Choroid plexus epithelial cell (primary cell): ENCODE data around the gene SLC23A2.

Experiments used
- DNase-seq: peaks from one replicate; pipeline ENCODE4 v3.0.0-alpha.2; 2010; ENCODE audit warnings: low read depth
- H3K4me3 ChIP-seq: 2 replicates; pipeline ENCODE4 v1.5.1; 2011; ENCODE audit warnings: low read depth, mild to moderate bottlenecking, control low read depth, low read length, moderate library complexity
- CTCF ChIP-seq: conservative IDR thresholded peaks from 2 replicates; pipeline ENCODE4 v1.5.1; 2011; ENCODE audit warnings: low read depth, mild to moderate bottlenecking, control low read depth, inconsistent platforms, low read length, moderate library complexity

SLC23A2 gene

GRCh38 chr20:4894409-4894808, 106.9 kb downstream of the SLC23A2 start:
- DNase-seq: no peak
- TF ChIP-seq CTCF: no peak
- H3K4me3 ChIP-seq: no peak overlapping the region

GRCh38 chr20:4893709-4894108, 107.6 kb downstream of the SLC23A2 start:
- H3K4me3 ChIP-seq: no peak overlapping the region
- TF ChIP-seq CTCF: no peak
- no peak for DNase-seq

GRCh38 chr20:4891997-4892396, 109.3 kb downstream of the SLC23A2 start:
- TF ChIP-seq CTCF: no peak
- no peak for DNase-seq
- no peak overlapping the region for H3K4me3 ChIP-seq

- H3K4me3 ChIP-seq: no peak overlapping the region
- no peak for TF ChIP-seq CTCF
- no peak for DNase-seq
Measured at GRCh38 chr20:4891190-4891763, 110.0 kb downstream of the SLC23A2 start.

- TF ChIP-seq CTCF: no peak
- no peak for DNase-seq
- H3K4me3 ChIP-seq: no peak overlapping the region
Measured at GRCh38 chr20:4889446-4889845, 111.9 kb downstream of the SLC23A2 start.

- no peak overlapping the region for H3K4me3 ChIP-seq
- no peak for DNase-seq
- no peak for TF ChIP-seq CTCF
Measured at GRCh38 chr20:4887586-4887985, 113.7 kb downstream of the SLC23A2 start.

GRCh38 chr20:4886771-4887527, 114.4 kb downstream of the SLC23A2 start:
- no peak for TF ChIP-seq CTCF
- DNase-seq: no peak
- H3K4me3 ChIP-seq: no peak overlapping the region
